Stimulated activated CD4-positive, alpha-beta T cell treated with anti-CD3 and anti-CD28 coated beads, Interleukin-12 subunit alpha, Interleukin-12 subunit beta, amount 100 ng/mL, for 48 hours (primary cell): ENCODE results near the gene SWI5.
"Not testable (repeated sequence)": the region's sequence is repeated elsewhere in the genome, so short reads cannot be mapped to it uniquely, and the experiment has no call there.

ENCODE experiments used
- DNase-seq, 3 donors: peaks; one replicate each; pipeline ENCODE4 v3.0.0-alpha.2; 2020; ENCODE audit warnings: low read depth in 2 of 3, low spot score in 1 of 3

The SWI5 gene

GRCh38 chr9:128276008-128276573 lies at the start of gene SWI5:
Gene SWI5, plus strand, starts transcription at chr9:128276276.
- DNase-seq = peak; percentile 100

GRCh38 chr9:128226412-128226801 lies 49.7 kb upstream of the SWI5 start:
- no peak for DNase-seq

GRCh38 chr9:128230897-128231296 lies 45.2 kb upstream of the SWI5 start:
- not testable (repeated sequence) for DNase-seq

- no peak for DNase-seq
These were observed 44.2 kb upstream of the SWI5 start for GRCh38 chr9:128231638-128232527.

GRCh38 chr9:128232528-128233428 lies 43.3 kb upstream of the SWI5 start:
- DNase-seq = no peak

GRCh38 chr9:128233817-128234406 lies 42.2 kb upstream of the SWI5 start:
- DNase-seq = no peak

- DNase-seq = no peak
These were observed 34.0 kb upstream of the SWI5 start for GRCh38 chr9:128242124-128242523.

- DNase-seq = no peak
These were observed 33.3 kb upstream of the SWI5 start for GRCh38 chr9:128242828-128243214.

GRCh38 chr9:128243215-128244018 lies 32.7 kb upstream of the SWI5 start:
- no peak for DNase-seq

- no peak for DNase-seq
These were observed 31.8 kb upstream of the SWI5 start for GRCh38 chr9:128244091-128244836.

GRCh38 chr9:128244837-128245231 lies 31.2 kb upstream of the SWI5 start:
- no peak for DNase-seq

- DNase-seq = no peak
These were observed 30.5 kb upstream of the SWI5 start for GRCh38 chr9:128245421-128246151.

- DNase-seq = no peak
These were observed 29.6 kb upstream of the SWI5 start for GRCh38 chr9:128246471-128246870.

GRCh38 chr9:128247226-128247803 lies 28.8 kb upstream of the SWI5 start:
- no peak for DNase-seq

GRCh38 chr9:128249558-128249907 lies 26.5 kb upstream of the SWI5 start:
- no peak for DNase-seq

- DNase-seq = peak; percentile 96 to 100 (median 97)
These were observed 25.9 kb upstream of the SWI5 start for GRCh38 chr9:128249908-128250838.

- DNase-seq = no peak
These were observed 25.0 kb upstream of the SWI5 start for GRCh38 chr9:128250839-128251731.
